ENCODE measurements around the gene ARID5A.

GRCh38 chr2:96549967-96550786 is 13.6 kb downstream of the ARID5A start:
- TF ChIP-seq TARDBP (CRISPR knock-in tag; IDR thresholded peaks at IDR 0.05) (peak; percentile 85), ZBTB7A (CRISPR knock-in tag; IDR thresholded peaks at IDR 0.05) (peak; percentile 75; the same call in 1 of the 2 replicates), POLR2A (IDR thresholded peaks at IDR 0.05; ENCODE audit: insufficient read depth in 1 of 2, low read depth in 2 of 2, low read length in 2 of 2) (peak in 1 of 2 experiments; percentile 85; a peak in 2 of 4 replicates)
